A673 (cell line): Measurements from ENCODE around the gene PGGT1B.

Experiments
- EZH2 ChIP-seq: fragments of 200-600 bp; sonication (generic); IDR thresholded peaks from 2 replicates; pipeline ENCODE4 v1.6.1; 2017; ENCODE audit warnings: borderline replicate concordance, low read depth, mild to moderate bottlenecking, mixed read lengths, antibody characterized with exemption, low read length; ENCODE audit not compliant: poor library complexity, severe bottlenecking
- TF ChIP-seq, protein P1 (sequence below): fragments of 300-800, 200-600 bp; sonication (generic); conservative IDR thresholded peaks from 2 replicates; pipeline ENCODE4 v1.5.1; 2017; ENCODE audit warnings: low read depth, mild to moderate bottlenecking, antibody characterized with exemption, low read length, moderate library complexity, mixed read lengths

DNA sequence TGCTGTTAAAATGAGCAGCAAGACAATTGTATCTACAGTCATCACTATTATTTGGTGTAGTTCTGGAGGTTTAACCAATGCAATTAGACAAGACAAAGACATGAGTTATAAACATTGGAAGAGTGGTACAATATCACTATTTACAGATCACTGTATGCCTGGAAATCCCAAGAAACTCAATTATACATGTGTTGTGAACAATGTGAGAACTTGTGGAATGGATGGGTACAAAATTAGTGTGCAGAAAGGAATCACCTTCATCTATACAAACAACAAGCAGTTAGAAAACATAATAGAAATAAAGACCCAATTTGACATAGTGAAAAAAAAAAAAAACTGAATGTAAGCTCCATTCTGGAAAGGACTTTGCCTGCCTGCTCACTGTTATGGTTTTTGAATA is 46.1 kb upstream of the PGGT1B start:
- TF ChIP-seq, protein P1, sequence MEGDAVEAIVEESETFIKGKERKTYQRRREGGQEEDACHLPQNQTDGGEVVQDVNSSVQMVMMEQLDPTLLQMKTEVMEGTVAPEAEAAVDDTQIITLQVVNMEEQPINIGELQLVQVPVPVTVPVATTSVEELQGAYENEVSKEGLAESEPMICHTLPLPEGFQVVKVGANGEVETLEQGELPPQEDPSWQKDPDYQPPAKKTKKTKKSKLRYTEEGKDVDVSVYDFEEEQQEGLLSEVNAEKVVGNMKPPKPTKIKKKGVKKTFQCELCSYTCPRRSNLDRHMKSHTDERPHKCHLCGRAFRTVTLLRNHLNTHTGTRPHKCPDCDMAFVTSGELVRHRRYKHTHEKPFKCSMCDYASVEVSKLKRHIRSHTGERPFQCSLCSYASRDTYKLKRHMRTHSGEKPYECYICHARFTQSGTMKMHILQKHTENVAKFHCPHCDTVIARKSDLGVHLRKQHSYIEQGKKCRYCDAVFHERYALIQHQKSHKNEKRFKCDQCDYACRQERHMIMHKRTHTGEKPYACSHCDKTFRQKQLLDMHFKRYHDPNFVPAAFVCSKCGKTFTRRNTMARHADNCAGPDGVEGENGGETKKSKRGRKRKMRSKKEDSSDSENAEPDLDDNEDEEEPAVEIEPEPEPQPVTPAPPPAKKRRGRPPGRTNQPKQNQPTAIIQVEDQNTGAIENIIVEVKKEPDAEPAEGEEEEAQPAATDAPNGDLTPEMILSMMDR, result no peak
- TF ChIP-seq EZH2, result no peak
